Measurements from ENCODE around the gene PRLH.

DNA sequence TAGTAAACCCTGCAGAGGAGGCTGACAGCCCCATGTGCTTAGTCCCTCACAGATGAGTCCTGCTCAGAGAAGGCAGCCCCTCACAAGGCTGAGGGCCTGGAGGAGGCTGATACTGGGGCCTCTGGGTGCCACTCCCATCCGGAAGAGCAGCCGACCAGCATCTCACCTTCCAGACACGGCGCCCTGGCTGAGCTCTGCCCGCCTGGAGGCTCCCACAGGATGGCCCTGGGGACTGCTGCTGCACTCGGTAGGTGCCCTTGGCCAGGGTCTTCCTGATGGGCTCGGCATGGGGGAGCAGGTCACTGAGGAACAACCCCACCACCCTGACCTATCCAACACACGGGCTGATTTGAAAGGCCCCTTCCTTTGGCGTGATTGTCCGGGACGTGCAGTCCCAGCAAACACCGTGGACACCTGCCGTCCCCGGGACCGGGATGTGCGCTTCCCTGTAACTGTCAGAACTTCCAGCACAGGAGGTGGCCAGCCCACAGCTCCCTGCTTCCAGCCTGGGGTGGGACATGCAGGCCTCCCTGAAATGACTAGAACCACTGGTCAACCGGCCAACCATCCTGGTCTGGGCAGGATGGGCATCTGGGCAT, 40.7 kb upstream of the PRLH start:
- TF ChIP-seq, protein P1, sequence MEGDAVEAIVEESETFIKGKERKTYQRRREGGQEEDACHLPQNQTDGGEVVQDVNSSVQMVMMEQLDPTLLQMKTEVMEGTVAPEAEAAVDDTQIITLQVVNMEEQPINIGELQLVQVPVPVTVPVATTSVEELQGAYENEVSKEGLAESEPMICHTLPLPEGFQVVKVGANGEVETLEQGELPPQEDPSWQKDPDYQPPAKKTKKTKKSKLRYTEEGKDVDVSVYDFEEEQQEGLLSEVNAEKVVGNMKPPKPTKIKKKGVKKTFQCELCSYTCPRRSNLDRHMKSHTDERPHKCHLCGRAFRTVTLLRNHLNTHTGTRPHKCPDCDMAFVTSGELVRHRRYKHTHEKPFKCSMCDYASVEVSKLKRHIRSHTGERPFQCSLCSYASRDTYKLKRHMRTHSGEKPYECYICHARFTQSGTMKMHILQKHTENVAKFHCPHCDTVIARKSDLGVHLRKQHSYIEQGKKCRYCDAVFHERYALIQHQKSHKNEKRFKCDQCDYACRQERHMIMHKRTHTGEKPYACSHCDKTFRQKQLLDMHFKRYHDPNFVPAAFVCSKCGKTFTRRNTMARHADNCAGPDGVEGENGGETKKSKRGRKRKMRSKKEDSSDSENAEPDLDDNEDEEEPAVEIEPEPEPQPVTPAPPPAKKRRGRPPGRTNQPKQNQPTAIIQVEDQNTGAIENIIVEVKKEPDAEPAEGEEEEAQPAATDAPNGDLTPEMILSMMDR (IDR thresholded peaks at IDR 0.05), result no peak
- no peak for TF ChIP-seq EP300 (IDR thresholded peaks at IDR 0.05)
- no peak for TF ChIP-seq CEBPB (IDR thresholded peaks at IDR 0.05)
- TF ChIP-seq NFE2L2 (conservative IDR thresholded peaks at IDR 0.05; ENCODE audit: low read length), result no peak

Measured in A549 (cell line).